HepG2 (cell line): Measurements from ENCODE around the gene FAM163B.

Source experiments
- AGO1 ChIP-seq: fragments of 200-400 bp; formaldehyde crosslinking; IDR thresholded peaks from 2 replicates; pipeline ENCODE4 v1.6.1; 2017; ENCODE audit warnings: mild to moderate bottlenecking, low read depth, low read length, moderate library complexity; ENCODE audit not compliant: poor library complexity, severe bottlenecking
- CHD2 ChIP-seq: IDR thresholded peaks from 2 replicates; pipeline ENCODE4 v1.6.1; 2011; ENCODE audit warnings: low read depth, low read length, improper control_type of control experiment
- FOXJ3 ChIP-seq: sonication (generic); formaldehyde crosslinking; IDR thresholded peaks from 2 replicates; pipeline ENCODE4 v1.4.0; 2020; ENCODE audit warnings: missing genetic modification reagents, mild to moderate bottlenecking, borderline replicate concordance
- HNRNPK ChIP-seq: fragments of 200-400 bp; formaldehyde crosslinking; IDR thresholded peaks from 2 replicates; pipeline ENCODE4 v1.6.1; 2018; ENCODE audit warnings: low read length, low read depth, moderate library complexity, mild to moderate bottlenecking; ENCODE audit not compliant: poor library complexity, severe bottlenecking
- KDM2A ChIP-seq: sonication (generic); formaldehyde crosslinking; IDR thresholded peaks from 2 replicates; pipeline ENCODE4 v1.4.0; 2020; ENCODE audit warnings: low read depth, missing genetic modification reagents, borderline replicate concordance
- KDM5B ChIP-seq: sonication (generic); formaldehyde crosslinking; IDR thresholded peaks from 2 replicates; pipeline ENCODE4 v1.4.0; 2020; ENCODE audit warnings: missing genetic modification reagents, mild to moderate bottlenecking, borderline replicate concordance
- PBX3 ChIP-seq: sonication (generic); formaldehyde crosslinking; IDR thresholded peaks from 2 replicates; pipeline ENCODE4 v1.8.1; 2023; ENCODE audit warnings: missing genetic modification reagents, inconsistent platforms, borderline replicate concordance
- ZFP37 ChIP-seq: sonication (generic); formaldehyde crosslinking; IDR thresholded peaks from 2 replicates; pipeline ENCODE4 v1.4.0; 2020; ENCODE audit warnings: missing genetic modification reagents, borderline replicate concordance

GRCh38 chr9:133635098-133635497 is 25.9 kb upstream of the FAM163B start:
- no peak for TF ChIP-seq CHD2
- no peak for TF ChIP-seq FOXJ3 (CRISPR knock-in tag)
- TF ChIP-seq AGO1, result no peak
- TF ChIP-seq PBX3 (CRISPR knock-in tag), result no peak
- TF ChIP-seq KDM5B (CRISPR knock-in tag), result no peak
- TF ChIP-seq ZFP37 (CRISPR knock-in tag), result no peak
- no peak for TF ChIP-seq KDM2A (CRISPR knock-in tag)
- no peak for TF ChIP-seq HNRNPK
